ENCODE data around the gene RSPH1.
"Not testable (repeated sequence)": the region's sequence is repeated elsewhere in the genome, so short reads cannot be mapped to it uniquely, and the experiment has no call there.

RSPH1 gene

DNA sequence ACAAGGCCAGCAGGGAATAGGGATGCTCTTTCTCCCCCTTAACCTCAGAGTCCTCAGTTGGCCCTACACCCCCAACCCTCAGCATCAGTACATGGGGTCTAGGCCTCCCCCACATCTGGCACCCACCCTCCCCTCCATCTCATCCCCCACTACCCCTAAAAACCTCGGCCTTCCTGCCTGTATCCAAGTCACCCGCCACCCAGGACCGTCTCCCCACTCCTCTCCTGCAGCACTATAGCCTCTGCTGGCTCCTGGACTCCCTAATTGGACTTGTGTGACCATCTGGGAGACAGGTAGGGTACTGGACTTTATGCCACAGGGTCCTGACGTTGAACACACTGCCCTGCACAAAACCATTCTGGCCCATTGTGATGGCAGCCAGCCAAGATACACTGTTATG is 6.0 kb downstream of the RSPH1 start:
- no peak for DNase-seq

DNA sequence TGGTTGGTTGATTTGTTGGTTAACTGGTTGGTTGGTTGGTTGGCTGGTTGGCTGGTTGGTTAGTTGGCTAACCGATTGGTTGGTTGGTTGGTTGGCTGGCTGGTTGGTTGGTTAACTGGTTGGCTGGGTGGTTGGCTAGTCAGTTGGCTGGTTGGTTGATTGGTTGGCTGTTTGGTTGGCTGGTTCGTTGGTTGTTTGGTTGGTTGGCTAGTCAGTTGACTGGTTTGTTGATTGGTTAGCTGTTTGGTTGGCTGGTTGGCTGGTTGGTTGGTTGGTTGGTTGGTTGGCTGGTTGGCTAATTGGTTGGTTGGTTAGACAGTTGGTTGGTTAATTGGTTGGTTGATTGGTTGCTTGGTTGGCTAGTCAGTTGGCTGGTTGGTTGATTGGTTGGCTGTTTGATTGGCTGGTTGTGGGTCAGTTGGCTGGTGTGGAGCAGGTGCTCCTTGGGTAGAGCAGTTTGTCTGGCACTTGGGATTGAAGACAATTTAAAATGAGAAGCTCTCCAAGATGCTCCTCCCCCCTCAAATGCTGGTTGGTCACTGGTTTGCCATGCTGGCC is 6.9 kb downstream of the RSPH1 start:
- DNase-seq: no peak

DNA sequence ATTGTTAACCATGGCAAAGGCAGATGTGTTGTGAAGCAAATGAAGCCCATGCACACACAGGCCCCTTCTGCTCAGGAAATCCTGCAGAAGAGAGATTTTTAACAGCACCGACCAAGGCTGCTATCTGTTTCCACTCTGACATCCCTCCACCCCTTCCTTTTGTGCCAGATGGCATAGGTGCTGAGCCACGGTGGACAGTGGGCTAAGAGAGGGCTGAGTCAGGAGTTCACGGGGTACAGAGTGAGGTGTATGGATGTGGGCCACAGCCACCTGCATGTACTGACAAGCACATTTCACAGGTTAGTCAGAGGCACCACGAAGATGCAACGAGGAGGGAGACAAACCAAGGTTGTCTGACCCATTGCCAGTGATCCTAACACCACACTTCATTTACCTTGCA is 9.5 kb downstream of the RSPH1 start:
- DNase-seq: no peak

DNA sequence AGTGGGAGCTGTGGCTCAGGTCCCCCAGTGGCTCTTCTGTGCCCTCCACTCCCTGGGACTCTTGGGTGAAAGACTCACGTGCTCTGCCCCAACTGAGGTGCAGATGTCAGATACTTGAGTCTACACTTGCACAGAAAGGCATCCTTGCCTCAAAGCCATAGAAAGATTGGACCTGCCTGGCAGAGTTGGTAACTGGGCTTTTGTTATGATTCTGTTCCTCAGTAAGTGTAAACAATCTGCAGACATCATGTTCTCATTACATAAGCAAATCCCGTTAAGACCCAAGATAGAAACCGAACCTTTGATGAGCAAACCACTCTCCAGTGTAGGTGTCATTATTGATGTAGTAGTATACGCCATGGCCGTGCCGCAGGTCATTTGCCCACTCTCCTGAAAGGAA is 10.0 kb downstream of the RSPH1 start:
- no peak for DNase-seq

GRCh38 chr21:42484966-42485365 is 11.1 kb downstream of the RSPH1 start:
- no peak for DNase-seq

GRCh38 chr21:42481169-42481568 is 14.9 kb downstream of the RSPH1 start:
- DNase-seq: no peak

DNA sequence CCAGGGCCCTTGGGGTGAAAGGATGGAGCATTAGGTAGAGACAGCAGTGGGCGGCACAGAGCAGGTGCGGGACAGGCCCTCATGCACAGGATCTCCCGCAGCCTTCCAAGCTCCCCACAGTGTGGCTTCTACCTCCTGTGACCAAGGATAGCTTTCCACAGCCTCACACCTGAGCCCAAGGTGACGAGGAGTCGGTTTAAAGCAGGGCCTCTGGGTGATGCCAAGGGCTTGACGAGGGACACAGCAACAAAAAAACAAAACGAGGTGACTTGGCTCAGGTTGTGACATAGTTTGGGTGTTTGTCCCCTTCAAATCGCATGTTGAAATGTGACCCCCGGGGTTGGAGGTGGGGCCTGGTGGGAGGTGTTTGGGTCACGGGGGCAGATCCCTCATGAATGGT is 15.3 kb downstream of the RSPH1 start:
- DNase-seq: no peak

GRCh38 chr21:42479582-42479981 is 16.4 kb downstream of the RSPH1 start:
- DNase-seq: peak in 12 of 56 donors; percentile 8 to 62 (median 34)

- DNase-seq: no peak
These were observed 17.5 kb downstream of the RSPH1 start for GRCh38 chr21:42478504-42478903.

DNA sequence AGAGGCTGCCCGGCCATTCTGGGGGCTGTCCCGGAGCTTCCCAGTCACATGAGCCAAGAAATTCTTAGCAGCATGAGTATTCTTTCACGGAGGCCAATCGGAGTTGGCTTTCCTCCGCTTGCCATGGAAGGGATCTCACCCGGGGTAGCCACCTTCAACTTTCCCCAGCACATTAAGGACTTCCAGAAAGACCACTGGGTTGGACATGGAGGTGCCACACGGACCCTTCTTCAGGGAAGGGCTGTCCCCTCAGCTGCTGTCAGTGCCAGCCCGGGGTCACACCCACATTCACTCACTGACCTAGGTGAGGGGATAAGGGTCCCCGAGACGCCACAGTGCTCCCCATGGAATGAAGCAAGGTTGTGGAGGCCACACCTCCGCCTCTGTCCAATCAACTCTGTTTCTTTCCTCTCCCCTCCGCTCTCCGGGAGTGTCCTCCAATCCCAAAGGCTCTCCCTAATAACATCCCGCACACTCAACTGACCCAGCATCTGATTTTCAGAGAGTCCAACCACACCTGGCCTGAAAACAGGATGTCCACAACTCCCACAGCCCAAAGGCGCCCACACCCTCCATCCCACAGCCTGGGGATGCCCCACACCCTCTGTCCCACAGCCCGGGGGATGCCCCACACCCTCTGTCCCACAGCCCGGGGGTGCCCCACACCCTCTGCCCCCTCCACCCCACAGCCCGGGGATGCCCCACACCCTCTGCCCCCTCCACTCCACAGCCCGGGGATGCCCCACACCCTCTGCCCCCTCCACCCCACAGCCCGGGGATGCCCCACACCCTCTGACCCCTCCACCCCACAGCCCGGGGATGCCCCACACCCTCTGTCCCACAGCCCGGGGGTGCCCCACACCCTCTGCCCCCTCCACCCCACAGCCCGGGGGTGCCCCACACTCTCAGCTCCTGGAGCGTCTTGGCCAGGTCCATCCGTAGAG is 19.4 kb downstream of the RSPH1 start:
- DNase-seq: no peak

- DNase-seq: no peak
These were observed 20.3 kb downstream of the RSPH1 start for GRCh38 chr21:42475526-42476387.

DNA sequence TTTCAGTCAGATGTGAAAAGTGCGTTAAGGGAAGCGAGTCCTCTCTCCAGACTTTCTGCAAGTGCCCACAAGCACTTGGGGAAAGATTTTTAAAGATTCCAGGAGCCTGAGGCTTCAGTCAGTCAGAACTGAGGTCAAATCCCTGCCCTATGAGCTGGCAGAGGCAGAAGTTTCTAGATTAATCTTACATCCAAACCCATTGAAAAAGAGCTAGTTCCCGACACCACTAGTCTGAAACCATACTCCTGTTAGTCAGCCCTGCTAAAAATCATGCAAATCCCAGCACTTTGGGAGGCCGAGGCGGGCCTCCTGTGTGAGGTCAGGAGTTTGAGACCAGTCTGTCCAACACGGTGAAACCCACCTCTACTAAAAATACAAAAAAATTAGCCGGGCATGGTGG is 21.0 kb downstream of the RSPH1 start:
- no peak for DNase-seq

GRCh38 chr21:42474043-42474831 is 21.8 kb downstream of the RSPH1 start:
- DNase-seq: peak in 19 of 56 donors; percentile 13 to 76 (median 50)

DNA sequence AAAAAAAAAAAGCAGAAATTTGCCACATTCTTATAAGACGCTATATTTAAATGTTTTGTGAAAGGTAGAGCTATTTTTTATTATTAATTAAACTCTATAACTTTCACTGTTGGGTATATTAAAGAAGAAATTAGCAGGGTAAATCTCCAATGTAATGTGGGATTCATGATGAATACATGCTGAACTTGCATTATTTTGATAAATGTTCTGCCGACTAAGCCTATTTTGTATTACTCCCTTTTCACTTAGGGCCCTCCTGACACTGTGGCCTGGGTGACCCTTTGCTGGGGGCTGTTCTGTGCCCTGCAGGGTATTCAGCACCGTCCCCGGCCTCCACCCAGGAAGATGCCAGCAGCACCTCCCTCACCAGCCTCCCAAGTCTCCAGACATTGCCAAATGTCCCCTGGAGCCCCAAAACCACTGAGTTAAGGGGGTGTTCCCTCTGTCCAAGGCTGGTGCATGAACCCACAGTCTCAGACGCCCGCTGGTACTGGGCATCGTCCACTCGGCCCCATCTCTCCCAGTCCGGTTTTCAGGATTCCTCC is 22.5 kb downstream of the RSPH1 start:
- no peak for DNase-seq

DNA sequence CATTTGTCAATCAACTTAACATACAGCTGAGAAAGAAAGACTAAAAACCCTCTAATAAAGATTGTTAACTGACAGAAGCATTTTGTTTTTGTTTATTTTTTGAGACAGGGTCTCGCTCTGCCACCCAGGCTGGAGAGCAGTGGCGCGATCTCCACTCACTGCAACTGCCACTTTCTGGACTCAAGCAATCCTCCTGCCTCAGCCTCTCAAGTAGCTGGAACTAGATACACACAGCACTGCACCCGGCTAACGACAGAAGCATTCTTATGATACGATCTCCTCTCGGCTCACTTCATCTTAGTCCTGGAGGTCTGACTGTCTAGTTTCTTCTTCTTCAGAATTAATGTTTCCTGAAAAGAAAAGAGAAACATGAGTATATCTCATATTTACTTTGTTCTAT is 23.5 kb downstream of the RSPH1 start:
- DNase-seq: no peak

DNA sequence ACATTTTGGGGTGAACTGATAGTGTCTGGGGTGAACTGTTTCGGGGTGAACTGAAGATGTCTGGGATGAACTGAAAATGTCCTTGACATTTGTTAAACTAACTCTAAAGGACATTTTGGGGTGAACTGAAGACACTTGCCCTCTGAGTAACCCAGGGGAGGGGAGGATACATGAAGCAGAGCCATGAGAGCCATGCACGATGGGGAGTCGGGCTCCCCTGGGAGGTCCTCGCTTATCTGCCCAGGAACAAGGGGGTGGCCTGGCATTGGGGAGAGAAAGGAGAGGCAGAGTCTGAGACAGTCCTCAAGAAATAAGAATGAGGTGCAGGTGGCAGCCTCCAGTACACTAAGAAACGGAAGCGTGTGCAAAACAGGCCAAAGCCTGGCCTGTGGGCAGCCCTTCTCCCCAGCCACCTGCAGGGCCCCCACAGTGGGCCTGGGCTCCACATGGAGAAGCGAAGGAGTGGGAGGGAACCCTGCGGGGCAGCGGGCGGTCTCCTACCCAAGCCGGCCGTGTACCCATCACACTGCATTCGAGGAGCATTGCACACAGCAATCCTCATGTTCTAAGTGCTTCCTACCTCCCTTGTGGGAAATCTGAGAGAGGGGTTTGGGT is 24.2 kb downstream of the RSPH1 start:
- no peak for DNase-seq

DNA sequence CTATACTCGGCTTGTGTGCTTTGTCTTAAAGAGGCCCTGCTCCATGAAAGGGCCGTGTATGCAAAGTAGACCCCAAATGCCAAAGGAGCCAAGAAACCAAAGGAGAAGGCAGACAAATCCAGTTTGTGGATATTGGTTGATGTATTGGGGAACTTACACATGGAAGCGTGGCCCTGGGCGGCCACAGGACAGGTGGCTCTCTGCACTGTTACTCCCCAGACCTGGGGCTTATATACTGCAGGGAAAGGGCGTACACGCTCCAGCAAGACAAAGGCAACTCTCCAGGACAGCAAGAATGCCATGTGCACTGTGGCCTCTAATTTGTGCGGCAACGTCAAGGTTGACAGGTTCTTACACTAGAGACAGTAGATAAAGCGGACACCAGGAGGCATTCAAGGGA is 24.8 kb downstream of the RSPH1 start:
- no peak for DNase-seq

DNA sequence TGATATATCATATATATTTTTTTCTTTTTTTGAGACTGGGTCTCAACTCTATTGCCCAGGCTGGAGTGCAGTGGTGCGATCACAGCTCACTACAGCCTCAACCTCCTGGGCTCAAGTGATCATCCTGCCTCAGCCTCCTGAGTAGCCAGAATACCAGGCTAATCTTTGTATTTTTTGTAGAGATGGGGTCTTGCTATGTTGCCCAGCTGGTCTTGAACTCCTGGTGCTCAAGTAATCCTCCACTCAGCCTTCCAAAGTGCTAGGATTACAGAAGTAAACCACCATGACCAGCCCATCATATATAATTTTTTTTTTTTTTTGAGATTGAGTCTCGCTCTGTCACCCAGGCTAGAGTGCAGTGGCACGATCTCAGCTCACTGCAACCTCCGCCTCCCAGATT is 26.3 kb downstream of the RSPH1 start:
- not testable (repeated sequence) for DNase-seq

DNA sequence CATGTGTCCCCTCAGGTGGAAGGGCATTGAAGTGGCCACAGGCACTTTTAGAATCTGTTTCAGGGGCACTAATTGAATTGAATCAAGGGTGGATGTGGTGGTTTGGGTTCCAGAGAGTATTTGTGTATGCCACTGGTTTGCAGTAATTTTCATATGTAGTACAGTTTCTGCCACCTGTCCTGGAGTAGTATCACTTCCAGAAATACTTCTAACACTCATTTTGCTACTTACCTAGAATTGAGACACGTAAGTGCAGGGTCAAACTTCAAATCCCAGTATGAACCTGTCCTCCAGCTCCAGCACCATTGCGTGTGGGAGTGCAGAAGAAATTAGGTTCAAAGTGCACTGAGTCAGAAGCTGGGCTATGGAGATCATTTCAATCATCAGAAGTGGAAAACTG is 26.8 kb downstream of the RSPH1 start:
- DNase-seq: no peak

- DNase-seq: peak in 1 of 56 donors; percentile 11
These were observed 27.4 kb downstream of the RSPH1 start for GRCh38 chr21:42468491-42469131.

All from nucleus accumbens (tissue), 56 donors.